Measurements from ENCODE around the gene NUP210. TPM values are rescaled to one million over a fixed set of nuclear protein-coding genes. Genes with fewer than 3 reads are reported as not detected.

The NUP210 gene
- total RNA-seq (10 to 100 TPM; 35.8 to 38.6 TPM), polyA plus RNA-seq (1 to 10 TPM; 9.9 to 10.0 TPM)

GRCh38 chr3:13420045-13420830 lies at the start of gene NUP210:
Gene NUP210 (minus strand): TSS chr3:13420322. CDS start chr3:13420226, 96 bp downstream.
- TF ChIP-seq SP1 (IDR thresholded peaks at IDR 0.05) (peak; percentile 72), MAX (IDR thresholded peaks at IDR 0.05) (no peak), ZBTB33 (IDR thresholded peaks at IDR 0.05) (no peak), RXRA (IDR thresholded peaks at IDR 0.05) (peak; percentile 27 to 33), ATF3 (IDR thresholded peaks at IDR 0.05) (no peak), NR2F2 (IDR thresholded peaks at IDR 0.05) (no peak), CTCF (IDR thresholded peaks at IDR 0.05; ENCODE audit: low read depth, low read length, missing input control) (peak; percentile 30), EGR1 (IDR thresholded peaks at IDR 0.05; ENCODE audit: low read depth in 2 of 2) (no peak), RAD21 (IDR thresholded peaks at IDR 0.05) (no peak), GABPA (IDR thresholded peaks at IDR 0.05 in 1 of 2, conservative IDR thresholded peaks at IDR 0.05 in 1 of 2) (no peak), TAF1 (conservative IDR thresholded peaks at IDR 0.05) (no peak), YY1 (IDR thresholded peaks at IDR 0.05) (peak; percentile 31), HNF4A (conservative IDR thresholded peaks at IDR 0.05) (peak; percentile 87 to 89), FOXA1 (IDR thresholded peaks at IDR 0.05) (no peak), HNF4G (IDR thresholded peaks at IDR 0.05) (peak; percentile 69), JUND (IDR thresholded peaks at IDR 0.05) (no peak), REST (IDR thresholded peaks at IDR 0.05) (no peak)
- H3K27ac ChIP-seq (ENCODE audit: low read depth in 1 of 2, low read length in 2 of 2) = peak within 1 kb of the TSS; percentile 73 to 76
- peak within 1 kb of the TSS; percentile 65 to 90 (median 75) for H3K4me3 ChIP-seq (ENCODE audit: low read depth in 1 of 3, low read length in 3 of 3)
- H3K4me1 ChIP-seq (ENCODE audit: control insufficient read depth in 4 of 4, insufficient read depth in 4 of 4, low read length in 3 of 4) = peaks cover 5 to 40% (median 20%) of the 10 kb centered on the region in 4 donors
- peak within 1 kb of the TSS in 1 of 2 donors; percentile 80 for H3K9ac ChIP-seq (ENCODE audit: low read depth in 1 of 2, low read length in 2 of 2)
- H3K9me3 ChIP-seq (ENCODE audit: control insufficient read depth in 4 of 4, low read length in 3 of 4) = no peaks in the 10 kb centered on the region
- no peaks in the 10 kb centered on the region for H3K36me3 ChIP-seq (ENCODE audit: control insufficient read depth in 4 of 4, insufficient read depth in 3 of 4, low read depth in 1 of 4, low read length in 3 of 4)
- peak; percentile 75 for DNase-seq (ENCODE audit: low spot score)
- WGBS = 2% methylated on average over 90 of the region's 90 CpGs
- H3K27me3 ChIP-seq (ENCODE audit: control insufficient read depth in 4 of 4, insufficient read depth in 4 of 4, low read length in 3 of 4) = no peaks in the 10 kb centered on the region

All from liver (tissue), 9 donors.